GM18858 (cell line): ENCODE results near the gene RTEL1.
A peak's percentile ranks its signal among the peaks of the same experiment; 100 is the strongest.
"Not testable (repeated sequence)": the region's sequence is repeated elsewhere in the genome, so short reads cannot be mapped to it uniquely, and the experiment has no call there.

Experiments
- ATAC-seq: cut with Tn5 transposase; IDR thresholded peaks from one replicate; pipeline ENCODE4 v1.9.1; 2021; ENCODE audit not compliant: unreplicated experiment

Gene RTEL1

GRCh38 chr20:63627129-63627750 is 30.9 kb upstream of the RTEL1 start:
- peak; percentile 50 for ATAC-seq

- no peak for ATAC-seq
These were observed 30.3 kb upstream of the RTEL1 start for GRCh38 chr20:63627751-63628245.

GRCh38 chr20:63628246-63628975 is 29.7 kb upstream of the RTEL1 start:
- no peak for ATAC-seq

GRCh38 chr20:63630956-63631355 is 27.2 kb upstream of the RTEL1 start:
- not testable (repeated sequence) for ATAC-seq

- not testable (repeated sequence) for ATAC-seq
These were observed 26.7 kb upstream of the RTEL1 start for GRCh38 chr20:63631426-63631825.

GRCh38 chr20:63633732-63634131 is 24.4 kb upstream of the RTEL1 start:
- no peak for ATAC-seq

DNA sequence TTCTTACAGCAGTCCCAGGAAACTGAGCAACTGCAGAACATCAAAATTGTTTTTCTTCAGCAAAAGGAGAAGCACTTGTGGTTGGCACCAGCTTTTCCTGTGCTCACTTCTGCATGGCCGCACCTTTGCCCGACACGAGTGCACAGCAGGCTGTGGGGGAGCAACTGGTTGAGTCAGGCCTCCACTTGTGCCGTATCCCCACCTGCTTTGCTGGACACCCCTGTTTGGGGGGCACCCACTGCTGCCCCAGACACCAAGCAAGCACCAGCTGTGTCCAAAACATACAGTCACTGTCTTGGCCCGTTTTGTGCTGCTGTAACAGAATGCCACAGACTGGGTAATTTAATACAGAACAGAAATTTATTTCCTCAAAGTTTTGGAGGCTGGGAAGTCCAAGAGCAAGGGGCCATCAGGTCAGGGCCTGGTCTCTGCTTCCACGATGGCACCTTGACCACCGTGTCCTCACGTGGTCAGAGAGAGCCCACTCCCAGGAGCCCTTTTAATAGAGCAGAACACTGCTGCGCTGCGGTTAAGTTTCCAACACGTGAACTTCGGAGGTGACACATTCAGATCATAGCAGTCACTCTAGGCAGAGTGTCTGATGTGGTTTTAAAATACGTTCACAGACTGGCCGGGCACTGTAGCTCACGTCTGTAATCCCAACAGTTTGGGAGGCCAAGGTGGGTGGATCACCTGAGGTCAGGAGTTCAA is 22.5 kb upstream of the RTEL1 start:
- ATAC-seq: no peak

- ATAC-seq: no peak
These were observed 21.1 kb upstream of the RTEL1 start for GRCh38 chr20:63636752-63637628.

- ATAC-seq: no peak
These were observed 18.8 kb upstream of the RTEL1 start for GRCh38 chr20:63639093-63639975.

- no peak for ATAC-seq
These were observed 18.0 kb upstream of the RTEL1 start for GRCh38 chr20:63640086-63640485.

GRCh38 chr20:63640686-63641085 is 17.4 kb upstream of the RTEL1 start:
- not testable (repeated sequence) for ATAC-seq

- no peak for ATAC-seq
These were observed 16.8 kb upstream of the RTEL1 start for GRCh38 chr20:63641146-63641791.

DNA sequence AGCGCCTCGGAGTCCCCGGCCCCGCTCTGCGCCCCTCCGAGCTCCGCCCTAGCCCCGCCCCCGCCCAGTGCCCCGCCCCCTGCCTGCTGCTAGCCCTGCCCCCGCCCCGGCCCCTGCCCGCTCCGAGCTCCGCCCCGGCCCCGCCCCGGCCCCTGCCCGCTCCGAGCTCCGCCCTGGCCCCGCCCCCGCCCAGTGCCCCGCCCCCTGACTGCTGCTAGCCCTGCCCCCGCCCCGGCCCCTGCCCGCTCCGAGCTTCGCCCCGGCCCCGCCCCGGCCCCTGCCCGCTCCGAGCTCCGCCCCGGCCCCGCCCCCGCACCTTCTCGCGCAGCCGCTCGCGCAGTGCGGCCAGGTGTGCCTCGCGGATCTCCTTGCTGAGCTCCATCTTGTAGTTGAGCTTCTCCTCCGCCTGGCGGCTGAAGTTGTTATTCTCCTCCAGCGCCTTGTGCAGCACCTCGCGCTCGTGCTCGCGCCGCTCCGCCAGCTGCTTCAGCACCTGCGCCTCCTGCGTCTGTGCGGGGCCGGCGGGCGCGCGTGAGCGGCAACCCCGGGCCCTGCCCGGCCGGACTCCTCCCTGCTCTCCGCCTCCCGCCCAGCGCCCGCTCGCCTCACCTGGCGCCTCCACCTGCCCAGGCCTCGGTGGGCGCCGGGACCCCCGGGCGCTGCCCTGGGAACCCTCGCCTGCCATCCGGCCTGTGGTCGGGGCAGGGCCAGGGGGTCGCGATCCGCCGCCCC is 16.2 kb upstream of the RTEL1 start:
- peak; percentile 67 for ATAC-seq

DNA sequence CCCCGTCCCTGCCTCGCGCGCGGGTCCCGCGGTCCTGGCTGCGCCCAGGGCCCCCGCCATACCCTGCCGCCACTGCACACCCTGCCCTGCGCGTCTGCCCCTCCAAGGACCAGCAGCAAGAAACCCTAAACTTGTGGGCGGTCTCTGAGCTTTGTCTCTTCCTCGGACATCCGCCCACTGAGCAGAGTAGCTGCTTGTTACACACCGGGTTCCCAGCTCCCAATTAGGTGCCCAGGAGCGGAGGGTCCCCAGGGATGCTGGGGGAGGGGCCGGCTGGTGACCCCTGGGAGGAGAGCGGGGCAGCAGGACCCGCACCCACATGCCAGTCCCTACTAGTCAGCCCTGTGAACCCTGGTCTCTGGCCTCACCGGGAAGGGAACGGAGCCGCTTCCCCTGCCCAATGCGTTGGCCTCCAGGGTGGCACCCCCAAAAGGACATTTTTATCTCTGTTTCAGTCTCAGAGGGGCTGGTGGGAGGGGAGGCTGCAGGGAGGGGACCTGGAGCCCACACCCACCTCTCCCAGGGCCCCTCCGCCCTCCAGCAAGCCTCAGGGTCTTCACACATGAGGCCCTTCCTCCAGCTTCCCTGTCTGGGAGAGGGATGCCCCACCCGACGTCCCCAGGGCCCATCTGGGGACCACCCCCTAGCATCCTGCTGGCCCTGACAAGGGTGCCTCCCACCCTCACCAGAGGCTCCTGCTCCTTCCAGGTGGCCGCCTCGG is 15.4 kb upstream of the RTEL1 start:
- no peak for ATAC-seq

GRCh38 chr20:63643499-63643898 is 14.6 kb upstream of the RTEL1 start:
- no peak for ATAC-seq

DNA sequence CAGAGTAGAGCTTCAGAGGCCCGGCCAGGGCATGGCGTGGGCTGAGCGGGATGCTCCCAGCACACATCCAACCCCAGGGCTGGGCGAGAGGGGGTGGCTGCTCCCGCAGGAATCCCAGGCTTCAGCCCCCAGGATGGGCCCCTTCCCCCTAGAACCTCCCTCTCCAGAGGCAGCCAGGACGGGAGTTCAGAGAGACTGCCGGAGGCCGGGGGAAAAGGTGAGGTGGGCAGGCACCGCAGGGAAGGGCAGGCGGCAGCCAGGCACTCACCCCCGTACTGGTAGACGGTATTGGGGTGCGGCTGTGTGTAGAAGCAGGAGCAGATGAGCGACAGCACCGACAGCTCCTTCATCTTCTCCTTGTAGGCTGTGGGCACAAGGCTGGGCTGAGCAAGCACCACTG is 14.2 kb upstream of the RTEL1 start:
- ATAC-seq: no peak

DNA sequence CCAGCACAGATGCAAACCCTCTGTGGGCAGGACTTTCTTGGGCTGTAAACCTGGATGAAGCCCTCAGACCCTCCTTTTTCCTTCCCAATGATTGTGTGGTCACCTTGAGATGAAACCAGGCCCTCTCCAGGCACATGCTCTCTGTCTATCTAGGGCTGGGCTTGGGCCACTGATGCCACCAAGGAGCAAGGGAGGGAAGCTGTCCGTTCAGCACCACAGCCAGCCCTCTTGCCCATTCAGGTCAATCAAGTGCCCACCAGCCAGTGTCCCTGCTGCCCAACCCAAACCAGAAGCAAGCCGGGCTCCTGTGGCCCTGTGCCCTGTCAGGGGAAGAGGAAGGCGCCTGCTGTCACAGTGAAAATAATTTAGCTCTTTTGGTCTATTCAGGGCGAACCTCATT is 12.9 kb upstream of the RTEL1 start:
- no peak for ATAC-seq

- ATAC-seq: no peak
These were observed 9.9 kb upstream of the RTEL1 start for GRCh38 chr20:63648190-63648589.
